Measurements from ENCODE around the gene WWC1. TPM values are rescaled to one million over a fixed set of nuclear protein-coding genes. Genes with fewer than 3 reads are reported as not detected.

Gene WWC1
- total RNA-seq, 2 donors from 2014 or later = 45.3 to 52.6 TPM

GRCh38 chr5:168489059-168489458 is 197.6 kb downstream of the WWC1 start:
- intact Hi-C loops (cut with DNase I) = loop anchor here (5.0 to 10.0 kb wide), 2 partner anchors 88 to 1096 kb away; partner anchors contain the start of genes PANK3 and SPDL1
- no peak overlapping the region for H3K4me3 ChIP-seq
- no peak overlapping the region for H3K27ac ChIP-seq
- TF ChIP-seq POLR2A (IDR thresholded peaks at IDR 0.05) (no peak), POLR2AphosphoS5 (IDR thresholded peaks at IDR 0.05) (no peak), CTCF (IDR thresholded peaks at IDR 0.05) (no peak)
- no peaks in the 10 kb centered on the region for H3K27me3 ChIP-seq (replicated peaks; ENCODE audit: insufficient read depth)
- DNase-seq (ENCODE audit: low spot score) = no peak
- H3K4me1 ChIP-seq (replicated peaks) = no peaks in the 10 kb centered on the region
- 95% methylated on average over 3 of the region's 3 CpGs for WGBS
- peaks cover 0 to 11% of the 10 kb centered on the region in 2 donors for H3K36me3 ChIP-seq
- H3K9me3 ChIP-seq = no peaks in the 10 kb centered on the region

- Histone ChIP-seq H3K4me3 (no peak overlapping the region), H3K27me3 (replicated peaks; ENCODE audit: insufficient read depth) (no peaks in the 10 kb centered on the region), H3K9me3 (no peaks in the 10 kb centered on the region), H3K27ac (no peak overlapping the region), H3K36me3 (peaks cover 0 to 11% of the 10 kb centered on the region in 2 donors), H3K4me1 (replicated peaks) (no peaks in the 10 kb centered on the region)
- DNase-seq (ENCODE audit: low spot score) = no peak
- no peak for TF ChIP-seq CTCF (IDR thresholded peaks at IDR 0.05)
- no peak for TF ChIP-seq POLR2A (IDR thresholded peaks at IDR 0.05)
- TF ChIP-seq POLR2AphosphoS5 (IDR thresholded peaks at IDR 0.05) = no peak
- intact Hi-C loops (cut with DNase I) = no loop called here
- 89% methylated on average over 5 of the region's 5 CpGs for WGBS
These were observed 202.7 kb downstream of the WWC1 start for GRCh38 chr5:168494057-168494555.

GRCh38 chr5:168502563-168503237 is 211.3 kb downstream of the WWC1 start:
- no peaks in the 10 kb centered on the region for H3K4me1 ChIP-seq (replicated peaks)
- H3K27me3 ChIP-seq (replicated peaks; ENCODE audit: insufficient read depth) = no peaks in the 10 kb centered on the region
- H3K4me3 ChIP-seq = no peak overlapping the region
- no peaks in the 10 kb centered on the region for H3K9me3 ChIP-seq
- H3K36me3 ChIP-seq = no peaks in the 10 kb centered on the region
- intact Hi-C loops (cut with DNase I) = no loop called here
- H3K27ac ChIP-seq = no peak overlapping the region
- DNase-seq (ENCODE audit: low spot score) = no peak
- TF ChIP-seq POLR2A (IDR thresholded peaks at IDR 0.05) (no peak), POLR2AphosphoS5 (IDR thresholded peaks at IDR 0.05) (no peak), CTCF (IDR thresholded peaks at IDR 0.05) (no peak)
- 92% methylated on average over 7 of the region's 7 CpGs for WGBS

GRCh38 chr5:168513861-168514428 is 222.5 kb downstream of the WWC1 start:
- Histone ChIP-seq H3K9me3 (no peaks in the 10 kb centered on the region), H3K36me3 (peaks cover 0 to 20% of the 10 kb centered on the region in 2 donors), H3K4me3 (no peak overlapping the region), H3K27me3 (replicated peaks; ENCODE audit: insufficient read depth) (no peaks in the 10 kb centered on the region), H3K27ac (no peak overlapping the region), H3K4me1 (replicated peaks) (no peaks in the 10 kb centered on the region)
- WGBS = 97% methylated on average over 2 of the region's 2 CpGs
- intact Hi-C loops (cut with DNase I) = no loop called here
- no peak for TF ChIP-seq POLR2A (IDR thresholded peaks at IDR 0.05)
- TF ChIP-seq POLR2AphosphoS5 (IDR thresholded peaks at IDR 0.05) = no peak
- no peak for TF ChIP-seq CTCF (IDR thresholded peaks at IDR 0.05)
- DNase-seq (ENCODE audit: low spot score) = no peak

Other genes starting within 250 kb of the WWC1 start
- 10 to 100 TPM; 71.6 to 86.6 TPM for gene RARS1, start 194.8 kb downstream of the WWC1 start, total RNA-seq
- gene FBLL1, start 237.7 kb downstream of the WWC1 start, total RNA-seq = 1 to 10 TPM; 1.3 to 4.0 TPM